GM21423 (cell line): ENCODE measurements around the gene NPAS3.

ENCODE experiments used
- ATAC-seq: cut with Tn5 transposase; IDR thresholded peaks from one replicate; pipeline ENCODE4 v1.9.1; 2021; ENCODE audit warnings: mild to moderate bottlenecking, moderate library complexity; ENCODE audit not compliant: unreplicated experiment

NPAS3 gene

DNA sequence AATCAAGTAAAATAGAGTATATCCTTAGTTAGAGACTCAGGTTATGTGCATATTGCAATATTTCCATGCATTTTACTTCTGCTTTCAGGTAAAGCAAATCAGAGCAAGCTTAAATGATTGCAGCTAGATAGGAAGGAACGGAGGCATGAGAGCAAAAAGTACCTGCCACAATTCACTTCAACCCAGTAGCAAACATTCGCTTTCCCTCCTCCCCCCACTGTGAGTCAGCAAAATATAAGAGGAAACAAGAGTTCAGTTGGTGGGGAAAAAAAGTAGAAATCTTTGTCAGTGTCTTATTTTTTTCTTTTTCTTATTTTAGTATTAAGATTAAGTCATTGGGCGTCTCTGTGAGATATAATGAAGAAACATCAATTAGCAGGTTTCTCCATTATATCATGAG lies 475.4 kb downstream of the NPAS3 start:
- no peak for ATAC-seq

DNA sequence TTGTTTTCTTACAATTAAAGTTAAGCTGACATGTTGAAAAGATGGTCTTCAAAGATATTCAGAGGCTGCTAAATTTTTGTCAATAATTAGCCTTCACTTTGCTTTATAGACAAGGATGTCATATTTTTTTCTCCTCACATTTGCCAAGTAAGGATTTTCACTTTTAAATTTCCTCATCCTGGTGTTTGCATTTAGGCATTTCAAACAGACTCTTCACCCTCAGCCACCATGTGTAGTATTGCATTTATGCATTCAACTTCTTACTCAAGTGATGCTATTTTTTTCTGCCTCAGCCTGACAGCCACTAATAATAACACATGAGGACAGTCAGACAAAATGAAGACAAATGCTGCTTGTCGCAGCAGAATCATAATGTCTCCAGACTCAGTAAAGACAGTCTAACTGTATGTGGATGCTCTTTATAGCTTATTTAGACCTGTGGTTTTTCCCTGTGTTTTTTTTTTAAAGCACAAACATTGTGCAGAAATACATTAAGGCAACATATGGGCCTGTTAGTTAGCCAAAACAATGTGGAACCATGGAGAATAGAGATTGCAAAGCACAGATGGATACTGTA lies 481.5 kb downstream of the NPAS3 start:
- ATAC-seq: no peak

DNA sequence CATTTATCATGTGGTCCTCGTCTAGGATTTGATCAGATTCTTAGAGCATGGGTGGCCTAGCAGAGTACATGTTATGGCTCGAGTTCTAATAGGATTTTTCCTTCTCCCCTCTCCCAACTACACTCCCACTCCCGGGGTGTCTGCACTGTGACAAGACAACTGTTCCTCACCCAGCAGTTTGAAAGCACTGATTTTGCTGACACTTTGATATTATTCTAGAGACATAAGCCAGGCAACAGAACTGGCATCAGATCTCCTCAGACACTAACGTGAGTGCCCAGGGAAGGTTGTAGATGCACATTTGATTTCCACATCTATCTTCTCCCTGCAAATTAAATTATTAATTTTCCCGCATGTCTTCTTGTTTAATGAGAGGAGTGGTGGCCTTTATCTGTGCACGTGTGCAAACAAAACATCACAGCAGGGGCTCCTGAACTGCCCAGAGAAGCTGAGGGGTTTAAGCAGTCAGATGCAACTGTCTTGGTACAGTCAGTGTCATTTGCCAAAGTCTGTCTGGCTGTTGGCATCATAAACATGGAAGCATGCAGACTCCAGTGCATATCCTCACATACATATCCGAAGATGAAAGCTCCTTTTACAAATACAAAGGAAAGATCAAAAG lies 491.8 kb downstream of the NPAS3 start:
- ATAC-seq: no peak

DNA sequence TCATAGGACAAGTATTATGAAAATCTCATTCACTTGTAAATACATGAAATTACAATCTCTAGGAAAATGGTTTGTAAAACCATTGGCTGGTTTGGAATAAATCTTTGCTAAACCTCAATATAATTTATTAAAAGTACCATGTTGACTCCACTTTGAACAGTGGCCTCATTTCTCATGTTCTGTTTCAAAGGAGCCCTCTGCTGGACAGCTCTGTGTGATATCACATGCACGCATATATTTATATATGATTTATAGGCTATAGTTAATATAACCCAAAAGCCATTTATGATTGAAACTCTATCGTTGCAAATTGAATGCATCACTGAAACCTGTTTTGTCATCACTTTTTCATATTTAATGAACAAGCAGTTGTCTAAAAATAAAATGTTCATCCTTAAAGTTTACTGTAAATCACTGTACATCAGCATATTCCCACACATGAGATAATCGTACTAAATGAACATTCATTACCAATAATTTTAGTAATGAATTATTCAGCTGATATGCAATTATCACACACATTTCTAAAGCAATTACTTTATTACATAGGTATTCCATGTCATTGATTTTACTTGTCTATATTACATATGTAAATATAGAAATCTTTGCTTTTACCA lies 493.8 kb downstream of the NPAS3 start:
- ATAC-seq: no peak

DNA sequence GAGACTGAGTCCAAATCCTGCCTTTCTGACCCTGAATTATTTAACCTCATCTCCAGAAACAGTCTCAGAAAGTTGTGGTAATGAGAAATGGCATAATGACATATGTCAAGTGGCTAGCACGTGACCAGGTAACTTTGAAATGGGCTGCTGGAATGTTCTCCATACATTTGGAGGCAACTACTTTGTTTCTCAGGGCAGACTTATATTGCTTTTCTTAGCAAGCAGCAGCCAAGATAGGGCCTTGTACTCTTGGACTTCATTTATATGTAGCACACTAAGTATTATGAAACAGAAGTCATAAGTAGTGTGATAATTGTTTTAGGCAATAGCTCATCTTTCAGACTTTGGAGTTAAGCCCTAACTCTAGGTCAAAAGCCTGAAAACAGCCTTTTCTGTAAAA lies 494.7 kb downstream of the NPAS3 start:
- ATAC-seq: no peak

DNA sequence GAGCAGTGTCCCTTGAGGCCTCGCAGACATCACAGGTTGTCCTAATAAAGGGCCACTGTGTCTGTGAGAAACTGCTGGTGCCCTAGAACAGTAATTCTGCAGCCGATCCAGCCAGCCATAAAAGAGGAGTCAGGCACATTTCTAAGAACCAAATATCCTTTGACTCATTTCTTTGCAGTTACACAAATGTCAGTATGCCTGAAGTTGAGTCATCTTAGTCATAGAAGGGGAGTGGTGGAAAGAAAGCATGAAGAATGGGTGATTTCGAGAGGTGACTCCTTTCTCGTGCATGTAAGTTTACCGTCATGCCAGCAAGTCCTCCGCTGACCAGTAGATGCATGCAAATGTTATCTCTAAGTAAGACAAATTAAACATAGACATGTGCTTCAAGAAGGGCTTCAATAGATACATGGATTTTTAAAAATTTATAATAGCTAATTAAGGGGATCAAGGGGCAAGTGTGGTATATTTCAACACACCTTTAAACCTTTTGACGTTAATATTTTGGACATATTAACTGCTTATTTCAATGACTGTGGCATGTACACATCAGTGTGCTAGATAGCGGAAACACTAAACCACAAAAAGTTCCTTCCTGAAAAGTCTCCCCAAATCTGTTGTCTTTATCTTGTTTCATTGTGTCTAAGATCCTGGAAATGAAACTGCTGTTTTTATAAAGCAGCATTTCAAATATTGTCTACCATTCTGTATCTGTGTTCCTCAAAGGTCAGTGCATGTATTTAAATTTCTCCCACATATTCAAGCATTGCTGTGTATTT lies 497.4 kb downstream of the NPAS3 start:
- no peak for ATAC-seq

DNA sequence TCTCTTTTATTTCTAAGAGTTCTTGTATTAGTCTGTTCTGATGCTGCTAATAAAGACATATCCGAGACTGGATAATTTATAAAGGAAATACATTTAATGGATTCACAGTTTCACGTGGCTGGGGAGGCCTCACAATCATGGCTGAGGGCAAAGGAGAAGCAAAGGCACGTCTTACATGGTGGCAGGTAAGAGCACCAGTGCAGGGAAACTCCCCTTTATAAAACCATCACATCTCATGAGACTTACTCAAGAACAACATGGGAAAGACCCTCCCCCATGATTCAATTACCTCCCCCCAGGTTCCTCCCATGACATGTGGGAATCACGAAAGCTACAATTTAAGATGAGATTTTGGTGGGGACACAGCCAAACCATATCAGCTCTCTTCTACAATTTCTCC lies 503.0 kb downstream of the NPAS3 start:
- no peak for ATAC-seq

DNA sequence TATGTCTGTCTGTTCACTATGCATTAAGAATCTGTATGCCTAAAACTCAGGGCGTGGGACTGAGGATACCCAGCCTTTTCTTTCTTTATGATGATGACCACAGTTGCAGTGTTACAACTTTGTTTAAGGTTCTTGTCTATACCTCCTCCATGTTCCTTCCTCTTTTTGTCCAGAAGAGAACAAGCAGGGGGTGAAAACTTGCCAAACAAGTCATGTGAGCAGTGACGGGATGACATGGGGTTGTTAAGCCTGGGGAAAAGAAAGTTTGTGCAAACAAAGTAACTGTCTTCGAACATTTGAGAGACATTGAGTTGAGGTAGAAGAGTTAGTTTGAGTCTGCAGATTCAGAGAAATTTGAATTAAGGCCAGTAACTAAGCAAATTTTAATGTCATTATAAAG lies 505.5 kb downstream of the NPAS3 start:
- no peak for ATAC-seq

DNA sequence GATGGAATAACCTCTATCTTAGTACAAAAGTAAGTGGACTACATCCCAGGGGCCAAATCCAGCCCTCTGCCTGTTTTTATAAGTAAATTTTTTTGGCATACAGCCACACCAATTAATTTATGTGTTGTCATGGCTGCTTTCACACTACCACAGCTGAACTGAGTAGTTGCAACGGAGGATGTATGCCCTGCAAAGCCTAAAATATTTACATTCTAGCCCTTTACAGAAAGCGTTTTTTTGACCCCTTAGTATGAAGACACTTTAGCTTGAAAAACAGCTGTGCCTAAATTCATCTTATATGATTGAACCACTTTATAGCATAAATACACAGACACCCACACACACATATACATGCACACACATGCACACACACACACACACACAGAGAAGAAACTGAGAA lies 510.6 kb downstream of the NPAS3 start:
- no peak for ATAC-seq

DNA sequence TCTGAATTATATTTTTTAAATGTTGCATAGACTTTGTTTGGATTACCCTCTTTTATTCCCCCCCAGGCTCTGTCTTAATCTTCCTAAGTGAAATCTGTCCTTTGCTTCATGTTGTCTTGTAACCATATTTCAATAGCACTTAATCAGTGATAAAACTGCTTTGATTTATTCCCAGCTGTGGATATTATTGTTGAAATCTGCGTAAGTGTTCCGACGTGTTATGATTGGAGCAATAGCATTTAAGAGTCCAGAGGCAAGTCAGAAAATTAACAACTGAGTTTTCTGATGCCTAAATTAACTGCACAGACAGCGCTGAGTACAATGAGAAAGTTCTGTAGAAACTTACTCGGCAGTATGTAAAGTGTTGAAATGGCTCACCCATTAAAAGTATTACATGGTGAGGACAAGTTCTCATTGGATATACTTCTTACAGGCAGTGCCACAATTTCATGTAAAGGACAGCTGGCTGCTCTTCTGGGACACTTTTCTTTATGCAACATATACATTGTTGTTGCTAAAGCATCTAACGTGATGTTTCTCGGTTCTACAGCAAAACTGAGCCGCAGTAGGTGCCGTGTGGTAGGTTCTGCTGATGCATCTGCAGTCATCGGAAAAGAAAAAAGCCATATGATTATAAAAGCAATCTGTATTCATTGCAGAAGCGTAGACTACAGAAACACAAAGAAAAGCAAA lies 511.2 kb downstream of the NPAS3 start:
- no peak for ATAC-seq

DNA sequence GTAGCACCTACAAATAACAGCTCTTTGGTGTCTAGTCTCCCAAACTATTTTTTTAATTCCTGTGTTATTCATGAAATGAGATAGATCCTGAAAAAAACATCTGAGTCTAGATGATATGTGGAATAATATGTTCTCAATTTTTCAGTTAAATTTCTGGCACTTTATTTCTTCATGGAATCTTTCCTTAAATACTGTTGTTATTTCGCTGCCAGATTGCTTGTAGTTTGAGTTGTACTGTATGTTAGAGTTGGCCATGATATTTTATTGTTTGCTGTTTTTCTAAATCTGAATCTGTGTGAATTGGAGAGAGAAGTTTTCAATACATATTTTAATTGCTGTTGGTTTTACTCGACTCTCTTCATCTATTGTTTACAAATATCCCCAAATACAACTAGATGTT lies 511.7 kb downstream of the NPAS3 start:
- no peak for ATAC-seq

DNA sequence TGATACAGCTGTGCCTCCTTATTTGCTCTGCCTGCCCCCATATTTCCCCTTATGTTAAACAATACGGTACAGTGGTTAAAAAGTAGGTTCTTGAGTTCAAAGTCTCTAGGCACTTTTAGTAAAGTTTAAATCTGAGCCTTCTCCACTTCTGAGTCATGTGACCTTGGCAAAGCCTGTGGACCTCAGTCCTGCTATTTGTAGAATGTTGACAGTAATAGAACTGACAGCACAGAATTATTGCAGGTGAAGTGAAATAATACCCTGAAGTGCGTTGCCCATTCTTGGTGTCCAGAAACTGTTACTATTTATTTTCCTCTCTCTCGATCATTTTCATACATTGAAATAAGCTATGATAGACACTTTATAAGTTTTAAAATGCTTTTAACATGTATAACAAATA lies 512.5 kb downstream of the NPAS3 start:
- no peak for ATAC-seq

DNA sequence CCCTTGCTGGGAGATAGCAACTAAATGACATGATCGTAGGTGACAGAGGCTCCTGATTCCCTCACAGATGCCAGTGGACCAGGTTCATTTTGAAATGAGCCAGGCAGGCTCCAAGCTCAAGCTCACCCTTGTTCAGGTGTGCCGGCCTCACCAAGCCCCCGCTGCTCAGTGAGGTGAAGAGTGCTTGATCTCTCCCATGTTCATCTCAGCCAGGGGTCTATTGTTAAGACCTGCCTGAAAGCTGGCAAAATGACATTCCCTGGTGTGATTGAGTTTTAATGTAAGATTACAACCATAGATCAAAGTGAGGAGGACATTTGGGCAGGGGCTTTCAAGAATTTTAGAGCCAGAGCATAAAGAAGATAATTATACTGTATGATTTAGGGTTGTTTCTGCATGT lies 514.3 kb downstream of the NPAS3 start:
- ATAC-seq: no peak

DNA sequence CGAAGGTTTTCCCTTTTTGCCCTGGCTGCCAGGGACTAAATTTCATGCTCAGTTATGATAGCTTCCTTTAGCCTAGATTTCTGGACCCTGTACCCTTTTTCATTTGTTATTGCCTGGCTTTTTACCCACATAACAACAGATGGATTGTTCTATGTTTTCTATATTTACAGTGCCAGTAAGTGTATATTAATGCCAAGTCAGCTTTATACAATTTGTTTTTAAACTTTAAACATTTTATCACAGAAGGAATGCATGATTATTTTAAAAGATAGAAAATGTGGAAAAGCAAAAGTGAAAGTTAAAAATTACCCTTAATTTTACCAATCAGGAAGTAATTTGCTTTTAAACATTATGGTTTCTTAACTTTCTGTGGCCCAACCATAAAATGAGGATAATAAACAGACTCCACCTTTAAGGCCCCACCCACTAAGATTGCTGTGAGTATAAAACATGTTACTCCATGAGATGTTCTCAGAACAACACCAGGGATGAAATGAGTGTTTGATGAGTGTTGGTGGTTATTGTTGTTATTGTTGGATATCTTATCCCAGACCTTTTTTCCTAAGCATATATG lies 515.4 kb downstream of the NPAS3 start:
- no peak for ATAC-seq

DNA sequence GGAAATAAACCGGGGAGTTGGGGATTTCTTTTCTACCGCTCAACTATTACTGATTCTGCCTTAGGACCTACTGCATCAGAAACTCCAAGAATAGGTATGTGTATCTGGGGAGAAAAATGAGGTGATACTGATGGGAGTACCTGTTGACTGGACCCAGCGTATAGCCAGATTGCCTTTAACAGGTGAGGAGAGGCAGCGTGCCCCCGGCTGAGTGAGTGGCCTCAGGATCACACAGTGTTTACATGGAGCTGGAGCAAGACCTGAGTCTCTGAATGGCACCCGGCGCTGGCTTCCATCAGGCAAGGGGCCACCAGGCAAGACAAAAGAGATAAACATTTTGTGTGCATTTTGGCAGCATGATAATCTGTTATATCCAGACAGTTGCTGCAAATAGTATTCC lies 516.0 kb downstream of the NPAS3 start:
- ATAC-seq: no peak

DNA sequence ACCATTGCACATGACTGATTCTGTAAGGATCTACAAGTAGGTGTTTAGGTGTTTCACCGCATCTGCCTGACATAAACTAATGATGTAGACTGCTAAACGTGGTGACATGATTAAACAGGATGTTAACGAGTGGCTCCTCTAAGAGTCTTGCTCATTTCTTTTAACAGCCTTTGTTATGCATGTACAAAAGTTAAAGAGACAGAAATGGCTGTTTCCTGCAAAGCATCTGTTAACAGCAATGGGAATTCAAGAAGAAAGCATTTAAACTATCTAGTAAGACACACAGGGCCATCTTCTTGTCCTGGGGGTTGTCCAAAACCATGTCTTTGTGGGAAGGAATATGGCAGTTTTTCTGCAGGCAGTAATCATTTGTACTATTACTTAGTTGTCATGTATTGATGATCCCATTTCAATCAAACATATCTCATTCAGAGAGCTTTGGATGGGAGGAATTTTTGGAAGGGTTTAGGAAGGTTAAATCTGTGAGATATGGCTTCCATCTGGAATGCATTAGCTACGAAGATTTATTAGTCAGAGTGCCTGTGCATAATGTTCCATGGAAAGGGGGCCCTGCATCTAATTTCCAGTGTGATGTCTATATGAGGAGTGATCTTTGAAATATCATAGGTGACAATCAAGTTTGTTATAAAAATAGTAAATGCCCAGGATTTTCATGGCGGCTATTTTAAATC lies 517.1 kb downstream of the NPAS3 start:
- no peak for ATAC-seq

DNA sequence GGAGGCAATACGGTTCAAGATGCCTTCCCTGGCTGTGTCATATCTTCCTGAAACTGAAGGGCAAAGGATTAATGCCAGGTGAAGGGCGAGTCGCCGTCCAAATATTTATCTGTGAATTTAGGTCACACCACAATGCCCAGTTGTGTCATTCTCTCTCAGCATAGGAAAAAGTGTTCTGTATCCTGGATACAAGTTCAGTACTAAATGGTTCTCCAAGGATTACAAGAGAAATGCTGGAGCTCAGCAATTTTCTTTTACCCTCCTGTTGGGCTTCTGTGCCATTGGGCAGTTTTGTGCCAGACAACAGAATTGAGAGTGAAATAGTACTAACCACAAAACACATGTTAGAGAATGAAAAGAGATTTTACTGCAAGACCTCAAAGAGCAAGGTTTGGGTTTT lies 518.3 kb downstream of the NPAS3 start:
- ATAC-seq: no peak

DNA sequence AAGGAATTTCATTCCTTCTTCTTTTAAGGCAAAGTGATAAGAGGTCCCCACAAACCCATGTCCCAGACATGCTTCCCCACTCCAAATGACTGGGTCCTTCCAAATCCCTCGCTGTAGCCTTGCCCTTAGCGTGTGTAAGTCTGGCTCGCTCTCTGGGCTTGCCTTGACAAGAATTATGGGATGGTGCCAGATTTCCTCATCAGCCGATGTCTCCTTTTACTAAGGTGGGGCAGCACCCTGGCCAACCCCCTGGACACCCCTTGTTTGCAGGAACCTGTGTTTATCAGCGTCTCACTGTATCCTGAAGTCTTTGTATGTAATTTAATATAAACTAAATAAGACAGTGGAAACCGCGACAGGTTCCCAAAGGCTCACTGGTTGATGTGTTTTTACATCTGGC lies 518.9 kb downstream of the NPAS3 start:
- ATAC-seq: no peak

DNA sequence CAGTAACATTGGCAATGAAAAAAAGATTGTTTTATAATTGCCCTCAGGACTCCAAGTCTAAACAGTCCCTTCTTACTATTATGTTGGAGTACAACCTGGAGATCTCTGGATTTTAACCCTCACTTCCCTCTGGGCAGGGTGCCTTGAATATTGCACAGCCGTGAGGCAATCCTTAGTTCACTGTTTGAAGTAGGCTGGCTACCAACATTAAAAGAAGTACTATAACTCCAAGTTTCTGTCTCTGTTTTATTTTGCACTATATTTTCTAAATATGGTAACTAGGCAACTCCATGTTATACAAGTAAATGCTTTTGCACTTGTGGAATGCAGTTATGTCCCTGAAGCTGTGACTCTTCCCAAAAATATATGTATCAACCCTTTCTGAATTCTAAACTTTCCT lies 521.5 kb downstream of the NPAS3 start:
- ATAC-seq: no peak

DNA sequence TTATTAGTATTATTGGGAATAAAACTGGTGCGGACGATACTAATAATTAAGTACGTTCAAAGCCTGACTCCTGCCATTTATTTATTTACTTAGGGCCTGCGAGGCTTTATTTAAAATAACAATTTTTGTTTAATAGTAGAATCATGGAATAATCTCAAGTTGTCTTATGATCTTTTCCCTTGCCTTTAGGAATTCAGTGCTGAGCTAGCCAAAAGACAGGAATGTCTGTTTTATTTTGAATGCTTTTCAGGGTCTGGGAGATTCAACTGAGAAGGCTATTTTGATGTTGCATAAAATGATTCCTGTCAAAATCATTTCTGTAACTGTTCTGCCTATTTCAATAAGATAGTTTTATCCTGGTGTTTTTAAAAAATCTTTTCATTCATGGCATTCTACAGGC lies 522.4 kb downstream of the NPAS3 start:
- ATAC-seq: no peak

DNA sequence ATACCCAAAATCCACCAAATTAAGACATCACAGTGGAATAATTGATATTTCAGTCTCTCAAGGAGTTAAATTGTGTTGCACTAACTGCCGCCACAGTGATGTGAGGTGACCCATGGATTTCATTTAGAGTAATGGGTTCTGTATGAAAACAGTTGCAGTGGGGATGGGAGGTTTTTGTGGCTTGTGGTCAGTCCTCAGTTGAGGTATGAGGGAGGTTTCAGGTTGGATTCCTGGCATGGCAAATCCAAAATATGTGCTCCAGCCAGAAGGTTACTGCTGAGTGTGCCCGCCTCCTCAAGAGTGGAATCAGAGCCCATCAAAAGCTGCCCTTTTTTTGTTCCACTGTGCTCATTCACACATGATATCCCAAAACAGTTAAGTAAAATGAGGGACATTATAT lies 525.1 kb downstream of the NPAS3 start:
- ATAC-seq: no peak
